DOHH2 (cell line): ENCODE measurements around the gene FAR2.

Experiments used
- H3F3A ChIP-seq: fragments of 200-600 bp; sonication (generic), shearing (Covaris generic); 2 replicates; pipeline ENCODE4 v1.6.0; 2016; ENCODE audit warnings: antibody characterized with exemption, mild to moderate bottlenecking; ENCODE audit not compliant: control insufficient read depth, insufficient read depth
- H3K27ac ChIP-seq: fragments of 200-600 bp; sonication (generic); 2 replicates; pipeline ENCODE4 v1.5.1; 2014; ENCODE audit warnings: low read depth, mild to moderate bottlenecking, low read length, moderate library complexity
- H3K27me3 ChIP-seq: fragments of 200-600 bp; sonication (generic); 2 replicates; pipeline ENCODE4 v1.6.1; 2014; ENCODE audit warnings: mild to moderate bottlenecking, low read length, mixed read lengths; ENCODE audit not compliant: control insufficient read depth
- H3K36me3 ChIP-seq: fragments of 200-600 bp; sonication (generic); 2 replicates; pipeline ENCODE4 v1.6.1; 2014; ENCODE audit warnings: mild to moderate bottlenecking, low read length, moderate library complexity, mixed read lengths; ENCODE audit not compliant: control insufficient read depth
- H3K4me1 ChIP-seq: fragments of 200-600 bp; sonication (generic); 2 replicates; pipeline ENCODE4 v1.6.1; 2014; ENCODE audit warnings: mild to moderate bottlenecking, low read length, mixed read lengths; ENCODE audit not compliant: control insufficient read depth
- H3K4me2 ChIP-seq: fragments of 200-600 bp; sonication (generic); 2 replicates; pipeline ENCODE4 v1.6.0; 2014; ENCODE audit warnings: mild to moderate bottlenecking, low read length, moderate library complexity
- H3K4me3 ChIP-seq: fragments of 200-600 bp; sonication (generic); 2 replicates; pipeline ENCODE4 v1.5.1; 2014; ENCODE audit warnings: mild to moderate bottlenecking, low read length, mixed read lengths
- H3K79me2 ChIP-seq: fragments of 200-600 bp; sonication (generic); 2 replicates; pipeline ENCODE4 v1.6.1; 2014; ENCODE audit warnings: mild to moderate bottlenecking, low read length, mixed read lengths; ENCODE audit not compliant: control insufficient read depth
- H3K9me2 ChIP-seq: fragments of 200-600 bp; sonication (generic); replicated peaks from 2 replicates; pipeline ENCODE4 v1.6.1; 2014; ENCODE audit warnings: mild to moderate bottlenecking, low read length, mixed read lengths; ENCODE audit not compliant: control insufficient read depth
- H3K9me3 ChIP-seq: fragments of 200-600 bp; sonication (generic); 2 replicates; pipeline ENCODE4 v1.6.1; 2014; ENCODE audit warnings: antibody characterized with exemption, low read length, mixed read lengths; ENCODE audit not compliant: control insufficient read depth, insufficient read depth
- H4K20me1 ChIP-seq: fragments of 200-600 bp; sonication (generic); 2 replicates; pipeline ENCODE4 v1.6.0; 2014; ENCODE audit warnings: low read depth, mild to moderate bottlenecking, antibody characterized with exemption, low read length, moderate library complexity; ENCODE audit not compliant: control insufficient read depth, insufficient read depth
- EZH2phosphoT487 ChIP-seq: fragments of 200-600 bp; sonication (generic); IDR thresholded peaks from 2 replicates; pipeline ENCODE4 v1.6.1; 2017; ENCODE audit warnings: borderline replicate concordance, mild to moderate bottlenecking, antibody characterized with exemption, low read length, moderate library complexity, mixed read lengths
- TF ChIP-seq, protein P1 (sequence below): fragments of 200-600 bp; sonication (generic); IDR thresholded peaks from one replicate; pipeline ENCODE4 v1.5.1; 2014; ENCODE audit warnings: antibody characterized with exemption, mild to moderate bottlenecking, low read depth, low read length; ENCODE audit not compliant: poor library complexity, severe bottlenecking

FAR2 gene

DNA sequence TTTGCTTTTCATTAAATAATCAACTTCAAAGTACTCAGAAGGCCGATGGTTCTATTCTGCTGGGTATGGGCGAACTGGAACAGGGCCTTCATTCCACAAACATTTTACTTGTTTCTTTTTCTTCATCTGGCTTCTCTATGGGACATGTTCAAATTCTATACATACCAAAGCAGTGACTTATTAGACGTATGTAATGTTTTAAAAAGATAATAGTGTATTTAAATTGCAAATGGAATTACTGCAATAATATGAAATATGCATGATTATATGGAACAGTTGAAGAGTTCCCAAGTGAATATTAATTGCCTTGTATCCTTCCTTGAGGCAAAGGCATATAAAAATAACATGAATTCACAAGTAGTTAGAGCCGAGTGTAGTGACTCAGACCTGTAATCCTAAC is 75.5 kb downstream of the FAR2 start:
- TF ChIP-seq EZH2phosphoT487: no peak
- TF ChIP-seq, protein P1, sequence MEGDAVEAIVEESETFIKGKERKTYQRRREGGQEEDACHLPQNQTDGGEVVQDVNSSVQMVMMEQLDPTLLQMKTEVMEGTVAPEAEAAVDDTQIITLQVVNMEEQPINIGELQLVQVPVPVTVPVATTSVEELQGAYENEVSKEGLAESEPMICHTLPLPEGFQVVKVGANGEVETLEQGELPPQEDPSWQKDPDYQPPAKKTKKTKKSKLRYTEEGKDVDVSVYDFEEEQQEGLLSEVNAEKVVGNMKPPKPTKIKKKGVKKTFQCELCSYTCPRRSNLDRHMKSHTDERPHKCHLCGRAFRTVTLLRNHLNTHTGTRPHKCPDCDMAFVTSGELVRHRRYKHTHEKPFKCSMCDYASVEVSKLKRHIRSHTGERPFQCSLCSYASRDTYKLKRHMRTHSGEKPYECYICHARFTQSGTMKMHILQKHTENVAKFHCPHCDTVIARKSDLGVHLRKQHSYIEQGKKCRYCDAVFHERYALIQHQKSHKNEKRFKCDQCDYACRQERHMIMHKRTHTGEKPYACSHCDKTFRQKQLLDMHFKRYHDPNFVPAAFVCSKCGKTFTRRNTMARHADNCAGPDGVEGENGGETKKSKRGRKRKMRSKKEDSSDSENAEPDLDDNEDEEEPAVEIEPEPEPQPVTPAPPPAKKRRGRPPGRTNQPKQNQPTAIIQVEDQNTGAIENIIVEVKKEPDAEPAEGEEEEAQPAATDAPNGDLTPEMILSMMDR: no peak
- no peak overlapping the region for H3K27ac ChIP-seq

DNA sequence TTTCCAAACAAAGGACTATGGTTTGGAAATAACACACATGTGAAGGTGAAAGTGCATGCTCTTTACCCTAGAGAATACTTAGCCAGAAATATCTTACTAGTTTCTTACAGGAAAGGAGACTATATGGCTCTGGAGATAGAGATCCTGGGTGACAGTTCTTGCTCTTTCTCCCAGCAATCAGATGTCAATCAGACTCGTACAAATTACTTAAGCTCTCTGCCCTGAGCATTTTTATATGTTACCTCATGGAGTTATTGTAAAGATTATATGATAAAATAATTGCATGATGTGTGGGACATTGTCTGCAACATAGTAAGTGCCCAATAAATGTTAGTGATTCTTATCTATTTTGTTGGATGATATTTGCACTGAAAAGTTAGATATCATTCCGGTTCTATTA is 76.8 kb downstream of the FAR2 start:
- Histone ChIP-seq H3K4me3 (no peak overlapping the region), H3K79me2 (no peaks in the 10 kb centered on the region), H3K4me1 (no peaks in the 10 kb centered on the region), H3K27ac (no peak overlapping the region), H3K27me3 (0 out of 2 replicates have a peak, but pooled peaks cover 2% of the 10 kb centered on the region), H3K4me2 (no peak overlapping the region), H3K9me3 (no peaks in the 10 kb centered on the region), H3K9me2 (no peaks in the 10 kb centered on the region), H3K36me3 (no peaks in the 10 kb centered on the region), H3F3A (no peaks in the 10 kb centered on the region), H4K20me1 (no peaks in the 10 kb centered on the region)
- TF ChIP-seq, protein P1: no peak
- no peak for TF ChIP-seq EZH2phosphoT487

More for the DNA sequence above, 75.5 kb downstream of the FAR2 start:
- H3K9me2 ChIP-seq: no peaks in the 10 kb centered on the region
- H3K79me2 ChIP-seq: no peaks in the 10 kb centered on the region
- H4K20me1 ChIP-seq: no peaks in the 10 kb centered on the region
- no peaks in the 10 kb centered on the region for H3K9me3 ChIP-seq
- H3K27me3 ChIP-seq: 0 out of 2 replicates have a peak, but pooled peaks cover 2% of the 10 kb centered on the region
- H3K4me3 ChIP-seq: no peak overlapping the region
- no peaks in the 10 kb centered on the region for H3F3A ChIP-seq
- H3K36me3 ChIP-seq: no peaks in the 10 kb centered on the region
- H3K4me2 ChIP-seq: no peak overlapping the region
- H3K4me1 ChIP-seq: no peaks in the 10 kb centered on the region

DNA sequence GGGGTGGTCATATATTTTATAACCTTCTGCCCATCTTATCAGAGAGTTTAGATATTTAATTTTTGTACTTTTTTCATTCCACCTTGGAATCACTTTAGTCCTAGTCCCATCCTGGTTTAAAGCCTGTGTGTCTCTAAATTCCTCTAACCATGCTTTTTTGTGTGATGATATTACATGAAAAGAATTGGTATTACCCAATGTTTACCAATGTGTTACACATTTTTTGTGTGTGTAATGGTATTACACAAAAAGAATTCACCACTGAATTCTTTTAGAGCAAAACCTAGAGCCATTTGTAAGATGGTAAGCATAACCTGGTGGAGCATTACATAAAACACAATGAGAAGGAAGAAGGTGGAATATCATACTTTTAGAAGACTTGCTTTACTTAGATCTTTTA is 77.5 kb downstream of the FAR2 start:
- Histone ChIP-seq H3F3A (no peaks in the 10 kb centered on the region), H3K9me2 (no peaks in the 10 kb centered on the region), H3K9me3 (no peaks in the 10 kb centered on the region), H4K20me1 (no peaks in the 10 kb centered on the region), H3K79me2 (no peaks in the 10 kb centered on the region), H3K4me2 (no peak overlapping the region), H3K27me3 (0 out of 2 replicates have a peak, but pooled peaks cover 2% of the 10 kb centered on the region), H3K27ac (no peak overlapping the region), H3K36me3 (no peaks in the 10 kb centered on the region), H3K4me3 (no peak overlapping the region), H3K4me1 (no peaks in the 10 kb centered on the region)
- TF ChIP-seq, protein P1: no peak
- no peak for TF ChIP-seq EZH2phosphoT487
